NCI-H510A (cell line): ENCODE measurements around the gene ILK.

Experiments
- DNase-seq: peaks from one replicate; lab custom pipeline; 2025; lab: John Stamatoyannopoulos, UW

ILK gene

GRCh38 chr11:6603287-6604080, at the start of gene ILK, which contains the start of gene RRP8:
TSS of gene ILK (plus strand) at chr11:6603774. CDS start at chr11:6604272, 498 bp downstream.
TSS of gene RRP8 (minus strand) at chr11:6603616. CDS start at chr11:6603502, 114 bp downstream.
- peak; percentile 65 for DNase-seq

DNA sequence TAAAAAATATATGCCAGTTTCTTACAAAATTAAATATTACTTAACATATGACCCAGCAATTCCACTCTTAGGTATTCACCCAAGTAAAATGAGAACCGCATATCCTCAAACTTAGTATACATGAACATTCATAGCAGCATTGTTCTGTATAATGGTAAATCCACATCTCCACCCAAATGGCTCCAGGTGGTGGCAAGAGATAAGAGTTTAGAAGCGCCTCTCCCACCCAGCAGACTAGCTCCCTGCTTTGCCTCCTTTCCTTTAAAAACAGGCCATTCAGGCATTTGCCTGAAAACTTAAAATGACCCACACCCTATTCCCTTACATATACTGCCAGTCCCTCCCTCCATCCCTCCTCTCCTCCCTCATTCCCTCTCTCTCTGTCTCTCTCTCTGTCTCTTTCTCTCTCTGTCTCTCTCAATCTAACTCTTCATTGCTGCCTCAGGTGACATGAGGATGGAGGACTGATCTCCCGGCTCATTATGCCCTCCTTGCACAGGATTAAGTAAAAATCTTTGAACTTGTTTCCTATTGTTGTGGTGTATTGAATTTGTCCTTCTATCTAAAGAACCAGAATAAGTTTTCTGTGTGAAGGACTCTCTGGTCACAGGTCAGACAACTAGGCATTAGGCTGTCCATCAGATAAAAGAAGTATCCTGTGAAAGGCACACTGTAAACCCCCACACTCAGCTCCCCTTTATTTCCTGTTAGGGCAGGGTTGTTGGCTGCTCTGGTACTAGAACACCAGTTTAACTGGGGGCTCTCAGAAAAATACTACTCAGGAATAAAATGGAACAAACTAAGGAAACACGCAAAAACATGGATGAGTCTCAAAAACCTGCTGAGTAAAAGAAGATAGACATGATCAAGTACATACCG, 48.5 kb upstream of the ILK start:
- DNase-seq: no peak

GRCh38 chr11:6556139-6556949, 47.2 kb upstream of the ILK start:
- DNase-seq: no peak

DNA sequence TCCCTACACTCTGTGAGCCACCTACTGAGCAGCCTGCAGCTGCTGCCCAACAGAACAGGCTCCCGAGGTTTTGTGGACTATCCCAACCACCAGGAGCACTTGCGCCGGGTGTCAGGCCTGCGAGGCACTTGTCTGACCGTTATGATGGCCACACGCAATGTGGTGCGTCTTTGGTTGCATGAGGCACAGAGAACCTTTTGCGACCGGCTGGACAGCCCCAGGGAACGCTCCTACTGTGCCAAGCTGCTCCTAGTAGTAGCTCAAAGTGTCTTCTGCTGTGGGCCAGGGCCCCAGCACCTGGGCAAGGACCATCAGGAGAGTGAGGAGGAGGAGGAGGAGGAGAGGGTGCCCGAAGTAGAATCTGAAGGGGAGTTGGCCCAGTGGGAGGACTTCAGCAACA, 46.5 kb upstream of the ILK start:
- no peak for DNase-seq

DNA sequence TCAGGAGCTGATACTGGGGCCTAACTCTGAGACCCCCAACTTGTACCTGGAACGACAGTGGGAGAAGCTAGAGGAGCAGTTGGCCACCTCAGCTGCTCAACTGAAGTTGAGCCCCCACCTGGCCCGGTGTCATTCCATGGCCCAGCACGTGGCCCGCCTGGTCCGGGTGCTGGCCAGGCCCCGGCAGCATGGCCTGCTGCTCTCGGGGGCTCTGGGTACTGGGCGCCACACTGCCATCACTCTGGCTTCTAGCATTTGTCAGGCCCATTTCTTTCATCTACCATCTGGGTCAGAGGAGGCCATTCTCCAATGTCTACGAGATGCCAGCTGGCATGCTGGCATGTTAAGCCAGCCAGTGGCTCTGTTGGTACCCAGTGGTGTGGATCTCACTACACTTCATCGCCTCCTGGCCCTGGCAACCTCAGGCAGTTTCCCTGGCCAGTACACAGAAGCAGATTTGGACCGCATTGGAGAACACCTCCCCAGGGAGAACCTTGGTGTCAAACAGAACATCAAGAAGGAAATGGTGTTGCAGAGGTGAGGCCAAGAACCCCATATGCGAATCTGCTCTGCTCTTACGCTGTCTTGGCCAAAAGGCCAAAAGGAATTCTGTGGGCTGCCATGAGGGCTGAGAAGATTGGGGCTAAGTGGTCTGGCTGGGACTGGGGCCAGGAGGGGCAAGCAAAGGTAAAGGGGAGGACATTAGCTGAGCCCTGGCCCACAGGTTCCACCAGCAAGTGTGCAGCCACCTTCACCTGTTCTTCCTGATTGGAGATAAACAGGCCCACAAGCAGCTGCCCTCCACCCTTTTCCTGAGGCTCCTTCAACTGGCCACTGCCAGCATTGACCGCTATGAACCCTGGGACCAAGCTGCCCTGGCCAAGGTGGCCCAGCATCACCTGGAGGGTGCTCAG, 45.6 kb upstream of the ILK start:
- DNase-seq: no peak

DNA sequence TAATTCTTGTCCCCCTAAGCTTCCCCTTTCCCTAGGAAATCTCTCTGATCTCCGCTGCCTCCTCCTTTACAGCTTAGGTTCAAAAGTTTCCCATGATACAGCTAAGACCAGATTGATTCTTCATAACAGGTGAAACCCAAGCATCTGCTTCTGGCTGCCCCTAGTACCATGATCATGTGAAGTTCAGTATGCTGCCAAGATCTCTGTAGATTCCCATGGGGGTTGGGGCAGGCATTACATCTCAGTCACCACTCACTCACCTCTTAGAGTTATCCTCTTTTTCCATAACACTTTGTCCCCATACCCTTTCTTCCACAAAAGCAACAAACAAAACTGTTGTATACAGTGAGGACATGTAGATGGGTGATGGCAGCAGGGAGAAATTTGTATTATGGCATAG, 44.2 kb upstream of the ILK start:
- no peak for DNase-seq

GRCh38 chr11:6561288-6561687, 42.3 kb upstream of the ILK start:
- DNase-seq: no peak

- DNase-seq: no peak
These were observed 40.4 kb upstream of the ILK start for GRCh38 chr11:6563121-6563619.

GRCh38 chr11:6563667-6564066, 39.9 kb upstream of the ILK start:
- DNase-seq: no peak

DNA sequence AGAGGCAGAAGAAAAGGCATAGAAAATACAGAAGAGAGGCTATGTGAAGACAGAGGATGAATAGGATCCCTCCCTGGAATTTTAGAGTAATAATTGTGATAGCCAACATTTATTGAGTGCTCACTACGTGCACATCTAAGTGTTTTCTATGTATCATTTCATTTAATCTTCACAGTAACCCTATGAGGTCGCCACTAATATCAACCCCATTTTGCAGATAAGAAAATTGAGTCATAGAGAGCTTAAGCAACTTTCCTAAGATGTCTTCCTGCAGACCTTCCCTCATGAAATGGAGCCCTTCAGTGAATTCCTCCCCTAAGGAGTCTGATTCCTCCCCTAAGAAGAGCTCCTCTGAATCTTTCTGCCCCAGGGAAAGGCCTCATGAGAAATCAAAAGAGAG, 38.2 kb upstream of the ILK start:
- DNase-seq: no peak

DNA sequence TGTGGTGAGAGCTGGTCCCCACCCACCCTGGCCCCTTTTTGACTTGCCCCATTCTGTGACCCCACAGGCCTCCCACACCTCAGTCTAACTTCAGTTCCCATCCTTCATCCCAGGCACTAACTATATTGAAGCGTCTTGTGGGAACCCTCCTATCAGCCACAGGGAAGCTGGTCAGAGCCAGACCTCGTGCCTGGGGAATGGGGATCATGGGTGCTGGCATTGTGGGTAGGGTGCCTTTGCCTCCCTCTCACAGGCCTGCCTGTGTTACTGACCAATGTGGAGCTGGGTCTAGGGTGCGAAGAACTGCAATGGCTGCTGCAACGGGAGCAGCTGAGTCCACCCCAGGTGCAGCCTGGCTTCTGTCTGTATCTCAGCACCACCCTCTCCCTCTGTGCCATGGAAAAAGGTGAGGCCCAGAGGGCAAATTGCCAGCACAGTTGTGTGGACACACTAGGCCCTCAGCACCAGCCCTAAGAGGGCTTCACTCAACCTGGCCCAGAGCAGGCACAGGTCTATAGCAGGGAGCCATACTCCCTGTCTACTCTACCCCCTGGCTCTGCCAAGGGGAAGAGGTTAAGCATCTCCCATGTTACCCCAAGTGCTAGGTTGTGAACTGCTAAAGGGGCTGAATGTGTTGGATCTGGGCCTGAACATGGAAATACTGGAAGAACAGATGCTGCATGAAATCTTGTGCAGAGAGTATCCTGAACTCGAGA, 37.4 kb upstream of the ILK start:
- DNase-seq: no peak

GRCh38 chr11:6566704-6567370, 36.7 kb upstream of the ILK start:
- no peak for DNase-seq

- no peak for DNase-seq
These were observed 36.2 kb upstream of the ILK start for GRCh38 chr11:6567371-6567745.

DNA sequence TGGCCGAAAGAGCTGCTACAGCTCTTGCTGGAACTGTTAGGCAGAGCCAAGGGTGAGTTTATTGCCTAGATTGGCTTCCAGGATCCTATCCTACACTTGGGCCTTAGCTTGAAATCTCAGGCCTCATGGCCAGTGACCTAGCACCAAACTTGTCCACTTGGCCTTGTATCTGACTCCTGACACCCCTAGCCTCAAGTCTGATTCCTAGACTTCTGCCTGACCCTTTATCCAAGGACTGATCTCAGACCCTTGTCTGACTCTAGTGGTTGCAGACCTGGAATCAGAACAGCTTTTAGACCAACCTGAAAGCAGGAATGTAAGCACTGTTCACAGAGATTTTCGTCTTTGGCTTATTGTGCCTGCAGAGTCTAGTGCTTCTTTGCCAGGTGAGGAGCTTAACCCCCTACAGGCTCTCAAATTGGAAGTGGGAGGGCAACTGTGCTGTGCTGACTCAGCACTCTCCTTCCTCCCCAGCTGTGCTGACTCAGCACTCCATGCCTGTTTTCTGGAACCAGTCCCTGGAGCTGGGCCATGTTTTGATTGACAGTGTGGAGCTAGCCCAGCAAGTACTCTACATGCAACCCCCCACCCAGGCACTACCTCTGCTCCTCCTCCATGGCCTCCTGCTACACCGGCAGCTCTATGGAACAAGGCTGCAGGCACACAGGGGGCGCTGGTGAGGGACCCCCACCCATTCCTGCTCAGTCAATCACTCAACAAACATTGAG, 35.2 kb upstream of the ILK start:
- DNase-seq: peak; percentile 3

DNA sequence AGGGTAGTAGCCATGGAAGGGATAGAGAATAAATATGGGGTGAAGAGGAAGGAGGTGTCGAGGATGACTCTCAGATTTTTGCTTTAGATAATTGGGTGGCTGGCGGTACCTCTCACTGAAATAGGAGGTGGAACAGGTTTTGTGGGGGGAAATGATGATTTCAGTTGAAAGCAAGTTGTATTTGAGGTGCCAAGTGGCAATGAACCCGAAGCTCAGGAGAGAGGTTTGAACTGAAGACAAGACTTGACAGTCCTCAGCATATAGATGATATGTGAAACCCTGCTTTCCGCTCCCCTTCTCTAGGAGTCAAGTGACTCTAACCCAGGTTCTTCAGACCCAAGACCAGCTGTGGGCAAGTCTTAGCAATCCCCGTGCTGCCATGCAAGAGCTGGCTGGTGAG, 33.9 kb upstream of the ILK start:
- no peak for DNase-seq

- DNase-seq: no peak
These were observed 32.7 kb upstream of the ILK start for GRCh38 chr11:6570691-6571427.

DNA sequence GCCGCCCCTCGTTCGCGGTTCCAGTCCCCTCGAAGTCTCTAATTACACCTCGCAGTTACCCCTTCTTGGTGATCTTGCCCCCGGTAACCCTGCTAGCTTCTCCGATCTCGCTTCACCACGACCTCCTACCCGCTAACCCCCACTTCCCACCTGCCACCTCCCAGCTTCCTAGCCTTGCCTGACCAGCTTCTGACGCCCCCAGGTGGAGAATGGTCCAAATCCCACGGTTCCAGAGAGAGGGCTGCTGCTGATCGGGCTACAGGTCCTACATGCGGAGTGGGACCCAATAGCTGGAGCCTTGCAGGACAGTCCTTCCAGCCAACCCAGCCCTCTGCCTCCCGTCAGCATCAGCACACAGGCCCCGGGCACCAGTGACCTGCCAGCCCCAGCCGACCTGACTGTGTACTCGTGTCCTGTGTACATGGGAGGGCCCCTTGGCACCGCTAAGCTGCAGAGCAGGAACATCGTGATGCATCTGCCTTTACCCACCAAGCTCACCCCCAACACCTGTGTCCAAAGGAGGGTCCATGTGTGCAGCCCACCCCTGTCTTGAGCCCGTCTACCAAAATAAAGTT, 32.1 kb upstream of the ILK start:
- no peak for DNase-seq

- no peak for DNase-seq
These were observed 31.4 kb upstream of the ILK start for GRCh38 chr11:6572215-6572614.
